HG03521 (cell line): Measurements from ENCODE around the gene MCMBP.
A peak's percentile ranks its signal among the peaks of the same experiment; 100 is the strongest.
"Not testable (repeated sequence)": the region's sequence is repeated elsewhere in the genome, so short reads cannot be mapped to it uniquely, and the experiment has no call there.

ENCODE experiments used
- ATAC-seq: cut with Tn5 transposase; IDR thresholded peaks from one replicate; pipeline ENCODE4 v1.9.1; 2021; ENCODE audit warnings: mild to moderate bottlenecking, moderate library complexity; ENCODE audit not compliant: unreplicated experiment

MCMBP gene

DNA sequence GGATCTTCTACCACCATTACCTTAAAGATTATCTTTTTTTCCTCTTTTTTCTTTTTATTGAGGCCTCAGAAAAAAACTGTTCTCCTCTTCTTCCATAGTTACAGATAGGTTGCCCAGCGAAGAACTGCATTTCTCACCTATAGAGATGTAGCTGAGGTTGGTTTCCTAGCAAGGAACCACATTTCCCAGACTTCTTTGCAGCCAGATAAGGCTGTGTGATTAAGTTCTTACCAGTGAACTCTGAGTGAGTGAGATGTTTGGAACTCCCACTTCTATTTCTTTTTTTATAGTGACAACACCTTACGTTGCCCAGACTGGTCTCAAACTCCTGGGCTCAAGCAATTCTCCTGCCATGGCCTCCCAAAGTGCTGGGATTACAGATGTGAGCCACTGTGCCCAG, 5.9 kb upstream of the MCMBP start:
- no peak for ATAC-seq

DNA sequence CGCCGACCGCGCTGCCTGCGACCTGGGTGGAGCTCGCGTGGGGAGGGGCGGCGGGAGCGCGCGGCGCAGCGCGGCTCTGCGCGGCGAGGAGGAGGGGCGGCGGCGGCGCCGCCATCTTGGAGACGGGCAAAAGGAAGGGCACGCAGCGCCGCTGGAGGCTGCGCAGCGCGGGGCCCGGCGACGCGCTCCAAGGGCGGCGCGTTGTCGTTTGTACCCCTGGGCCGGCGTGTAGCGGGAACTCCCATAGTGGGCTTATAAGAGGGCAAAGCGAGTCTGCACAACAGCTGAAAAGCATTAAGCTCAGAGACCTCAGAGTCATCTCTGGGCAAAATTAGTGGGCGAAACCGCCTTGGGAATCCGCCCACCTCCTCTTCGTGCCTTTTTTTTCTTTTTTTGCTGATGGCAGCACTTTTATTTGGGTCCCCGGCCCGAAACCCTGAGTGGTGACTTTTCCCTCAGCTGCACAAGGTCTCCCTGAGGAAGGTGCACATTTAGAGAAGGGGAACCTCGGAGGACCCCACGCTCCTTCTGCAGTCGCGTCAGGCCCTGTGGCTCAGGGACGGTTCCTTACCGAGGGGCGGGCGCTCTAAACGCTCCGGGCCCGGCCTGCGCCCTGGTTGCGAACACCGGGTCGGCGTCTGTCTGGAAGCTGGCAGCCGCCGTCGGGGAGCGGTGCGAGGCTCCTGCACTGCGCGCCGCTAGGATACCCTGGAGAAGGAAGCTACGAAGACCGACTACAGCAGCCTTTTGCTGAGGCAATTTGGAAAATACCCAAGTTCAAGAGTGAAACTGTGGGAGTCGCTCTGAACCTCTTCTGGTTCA, 428 bp upstream of the MCMBP start:
- peak; percentile 91 for ATAC-seq

GRCh38 chr10:119871881-119872609, 598 bp downstream of the MCMBP start:
- ATAC-seq = peak; percentile 36

GRCh38 chr10:119869398-119869797, 3.2 kb downstream of the MCMBP start:
- ATAC-seq = not testable (repeated sequence)

- no peak for ATAC-seq
Measured at GRCh38 chr10:119867317-119867716, 5.3 kb downstream of the MCMBP start.

GRCh38 chr10:119865699-119866240, 6.9 kb downstream of the MCMBP start:
- no peak for ATAC-seq

DNA sequence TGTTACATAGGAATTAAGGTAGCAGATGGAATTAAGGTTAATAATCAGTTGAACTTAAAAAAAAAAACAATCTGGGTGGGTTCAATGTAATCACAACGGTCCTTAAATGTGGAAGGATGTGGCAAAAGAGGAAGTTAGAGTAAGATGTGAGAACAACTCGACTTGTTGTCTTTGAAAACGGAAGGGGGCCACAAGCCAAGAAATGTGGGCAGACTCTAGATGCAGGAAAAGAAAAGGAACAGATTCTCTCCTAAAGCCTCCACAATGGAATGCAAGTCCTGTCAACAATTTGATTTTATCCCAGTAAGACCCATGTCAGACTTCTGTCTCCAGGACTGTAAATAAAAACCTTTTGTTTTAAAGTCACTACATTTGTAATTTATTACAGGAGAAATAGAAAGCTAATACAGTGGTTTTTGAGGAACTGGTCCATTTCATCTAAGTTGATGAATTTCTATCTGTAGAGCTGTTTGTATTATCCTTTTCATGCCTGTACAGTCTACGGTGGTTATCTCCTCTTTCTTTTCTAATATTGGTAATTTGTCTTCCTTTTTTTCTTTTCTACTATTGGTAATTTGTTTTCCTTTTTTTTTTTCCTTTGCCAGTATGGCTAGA, 8.6 kb downstream of the MCMBP start:
- no peak for ATAC-seq

- ATAC-seq = no peak
Measured at GRCh38 chr10:119862524-119862923, 10.1 kb downstream of the MCMBP start.

DNA sequence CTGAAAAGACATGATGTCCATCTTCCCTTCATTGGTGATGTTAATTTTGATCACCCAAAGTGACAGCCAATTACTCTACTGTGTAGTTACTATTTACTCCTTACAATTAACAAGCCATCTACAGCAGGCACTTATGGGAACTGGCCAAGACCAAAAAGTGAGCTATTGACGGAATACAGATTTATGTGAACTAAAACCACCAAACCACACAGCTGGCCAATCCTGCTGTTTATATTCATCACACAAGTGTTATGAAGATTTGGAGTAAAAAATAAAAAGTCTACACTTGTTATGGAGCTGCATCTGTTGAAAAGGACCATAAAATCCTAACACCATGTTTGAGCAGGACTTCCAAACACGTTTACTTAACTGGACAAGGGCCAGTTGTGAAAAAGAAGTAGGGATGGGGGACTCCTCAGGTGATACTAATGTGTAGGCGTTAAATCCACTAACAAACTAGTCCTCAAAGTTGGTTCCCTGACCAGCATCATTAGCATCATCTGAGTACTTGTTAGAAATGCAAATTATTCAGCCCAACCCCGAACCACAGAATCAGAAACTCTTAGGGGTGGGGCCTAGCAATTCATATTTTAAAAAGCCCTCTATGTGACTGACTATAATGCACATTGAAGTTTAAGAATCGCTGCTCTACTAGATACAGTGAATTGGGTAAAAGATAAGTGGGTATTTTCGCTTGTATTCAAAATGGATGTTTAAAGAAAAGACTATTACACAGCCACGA, 11.6 kb downstream of the MCMBP start:
- ATAC-seq = peak; percentile 46

- ATAC-seq = no peak
Measured at GRCh38 chr10:119859420-119860258, 13.0 kb downstream of the MCMBP start.

DNA sequence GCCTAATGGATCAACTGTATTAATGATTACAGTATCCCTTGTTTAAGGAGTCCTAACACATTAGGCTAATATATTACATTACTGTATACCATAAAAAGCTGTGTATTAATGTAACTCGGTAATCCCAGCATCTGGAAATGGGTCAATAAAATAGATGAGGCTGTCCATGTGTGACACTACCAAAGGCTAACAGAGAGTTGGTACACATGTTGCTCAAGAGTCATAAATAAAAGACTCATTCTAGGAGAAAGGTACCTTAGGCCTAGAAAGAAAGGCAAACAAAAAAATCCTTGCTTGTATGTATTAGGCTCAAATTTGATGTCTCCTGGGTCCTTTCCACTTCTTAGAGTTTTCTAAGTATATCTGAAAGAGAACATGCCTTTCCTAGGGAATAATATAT, 14.6 kb downstream of the MCMBP start:
- no peak for ATAC-seq

DNA sequence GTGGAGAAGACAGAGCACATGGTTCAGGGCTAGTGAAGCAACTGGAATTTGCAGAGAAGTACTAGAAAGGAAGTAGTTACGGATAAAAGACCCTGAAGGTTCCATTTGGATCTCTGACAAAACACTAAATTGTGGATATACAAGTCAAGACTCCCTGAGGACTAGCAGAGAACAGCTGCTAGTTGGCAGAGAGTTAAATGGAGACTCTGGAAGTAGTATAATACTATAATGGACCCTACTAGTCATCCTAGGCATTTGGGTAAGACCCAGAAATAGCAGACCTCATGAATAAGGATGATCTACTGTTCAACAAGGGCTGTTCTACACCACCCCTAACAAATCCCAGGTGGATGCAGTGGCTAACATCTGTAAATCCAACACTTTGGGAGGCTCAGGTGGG, 19.1 kb downstream of the MCMBP start:
- no peak for ATAC-seq

DNA sequence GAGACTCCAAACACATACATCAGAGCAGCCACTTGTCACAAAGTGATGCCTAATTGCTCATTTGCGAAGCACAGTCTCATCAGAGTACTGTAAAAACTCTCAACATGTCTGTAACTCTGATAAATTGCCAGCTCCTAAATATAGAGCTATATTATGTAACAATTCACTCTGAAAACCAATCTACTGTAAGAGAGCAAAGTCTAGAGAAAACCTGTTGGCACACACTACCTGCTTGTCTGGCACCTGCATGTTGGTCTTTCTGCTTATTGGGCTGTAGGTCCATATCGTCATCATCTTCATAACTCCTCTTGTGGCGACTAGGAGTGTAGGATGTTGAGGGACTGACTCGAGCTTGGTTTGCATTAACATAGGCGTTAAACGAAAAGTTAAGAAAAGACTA, 19.8 kb downstream of the MCMBP start:
- ATAC-seq = no peak

- no peak for ATAC-seq
Measured at GRCh38 chr10:119852277-119852676, 20.4 kb downstream of the MCMBP start.

- ATAC-seq = no peak
Measured at GRCh38 chr10:119849944-119850343, 22.7 kb downstream of the MCMBP start.

DNA sequence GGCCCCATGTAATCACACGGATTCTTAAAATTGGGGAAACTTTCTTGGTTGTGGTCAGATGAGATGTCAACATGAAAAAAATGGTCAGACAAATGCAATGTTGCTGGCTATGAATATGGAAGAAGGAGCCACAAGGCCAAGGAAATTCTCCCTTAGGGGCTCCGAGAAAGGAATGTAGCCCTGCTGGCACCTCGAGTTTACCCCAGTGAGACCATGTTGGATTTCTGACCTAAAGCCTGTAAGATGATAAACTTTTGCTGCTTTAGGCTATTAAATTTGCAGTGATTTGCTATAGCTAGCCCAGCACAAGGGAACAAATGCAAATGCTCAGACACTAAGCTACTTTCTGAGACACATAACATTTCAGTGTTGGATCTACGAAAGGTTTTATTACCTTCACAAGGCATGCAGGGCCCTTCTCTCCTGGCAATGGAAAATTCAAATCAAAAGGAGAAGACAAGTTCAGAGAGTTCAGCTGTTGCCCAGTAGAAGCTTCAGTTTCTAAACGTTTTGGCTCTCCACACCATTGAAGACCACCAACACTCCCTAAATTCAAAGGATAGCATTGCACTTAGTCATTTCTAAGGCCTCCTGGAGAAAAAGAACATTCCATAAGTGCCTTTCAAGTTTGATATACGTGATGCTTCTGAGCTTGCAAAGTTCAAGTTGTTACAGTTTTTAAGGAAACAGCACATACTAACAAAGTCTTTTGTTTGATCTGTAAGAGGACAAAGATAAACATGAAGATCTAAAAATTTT, 23.4 kb downstream of the MCMBP start:
- ATAC-seq = no peak

DNA sequence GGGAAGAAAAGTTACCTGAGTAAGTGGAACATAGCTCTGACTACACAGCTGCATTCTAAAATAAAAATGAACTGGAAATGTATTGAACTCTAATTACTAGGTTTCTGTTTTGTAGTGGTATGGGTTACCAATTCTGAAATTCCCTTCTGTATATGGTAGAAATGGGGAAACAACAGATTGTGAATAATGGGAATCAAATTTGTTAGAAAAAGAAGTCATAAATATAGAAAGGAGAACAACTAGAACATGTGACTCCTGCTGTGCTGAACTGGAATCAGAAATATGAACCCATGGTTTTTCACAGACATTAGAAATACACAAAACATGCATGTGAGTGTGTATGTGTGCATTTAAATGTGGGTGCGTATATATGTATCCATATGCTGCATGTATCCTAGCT, 27.0 kb downstream of the MCMBP start:
- no peak for ATAC-seq

DNA sequence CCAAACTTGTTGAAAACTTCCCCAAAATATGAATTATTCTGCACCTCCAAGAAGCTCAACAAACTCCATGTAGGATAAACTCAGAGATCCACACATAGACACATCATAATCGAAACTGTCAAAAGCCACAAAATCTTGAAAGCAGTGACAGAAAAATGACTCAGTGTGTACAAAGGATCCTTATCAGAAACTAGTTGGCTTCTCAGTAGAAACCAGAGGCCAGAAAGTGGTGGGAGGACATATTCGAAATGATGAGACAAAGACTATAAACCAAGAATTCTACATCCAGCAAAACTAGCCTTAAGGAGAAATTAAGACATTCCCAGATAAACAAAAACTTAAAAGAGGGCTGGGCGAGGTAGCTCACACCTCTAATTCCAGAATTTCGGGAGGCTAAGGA, 38.5 kb downstream of the MCMBP start:
- ATAC-seq = no peak

DNA sequence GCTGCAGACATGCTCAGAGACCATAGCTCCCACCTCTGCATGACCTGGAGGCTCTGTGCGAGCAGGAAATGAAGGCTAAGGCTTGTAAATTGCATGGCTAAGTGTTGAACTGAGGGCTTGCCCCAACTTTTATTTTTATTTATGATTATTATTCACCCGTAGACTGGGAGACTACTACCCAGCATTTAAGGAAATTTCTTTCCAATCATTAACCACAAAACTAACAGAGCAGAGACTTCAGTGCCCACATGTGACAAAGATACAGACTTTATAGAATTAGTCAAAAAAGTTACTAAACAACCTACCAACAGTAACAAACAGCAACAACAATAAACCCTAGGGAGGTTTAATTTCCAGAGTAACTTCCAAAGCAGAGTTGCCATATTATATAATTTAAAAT, 39.7 kb downstream of the MCMBP start:
- ATAC-seq = no peak
